Measurements from ENCODE around the gene ZNF648. TPM values are rescaled to one million over a fixed set of nuclear protein-coding genes. Genes with fewer than 3 reads are reported as not detected.

Gene ZNF648
- total RNA-seq, 1 donor from 2014 or later: not detected

DNA sequence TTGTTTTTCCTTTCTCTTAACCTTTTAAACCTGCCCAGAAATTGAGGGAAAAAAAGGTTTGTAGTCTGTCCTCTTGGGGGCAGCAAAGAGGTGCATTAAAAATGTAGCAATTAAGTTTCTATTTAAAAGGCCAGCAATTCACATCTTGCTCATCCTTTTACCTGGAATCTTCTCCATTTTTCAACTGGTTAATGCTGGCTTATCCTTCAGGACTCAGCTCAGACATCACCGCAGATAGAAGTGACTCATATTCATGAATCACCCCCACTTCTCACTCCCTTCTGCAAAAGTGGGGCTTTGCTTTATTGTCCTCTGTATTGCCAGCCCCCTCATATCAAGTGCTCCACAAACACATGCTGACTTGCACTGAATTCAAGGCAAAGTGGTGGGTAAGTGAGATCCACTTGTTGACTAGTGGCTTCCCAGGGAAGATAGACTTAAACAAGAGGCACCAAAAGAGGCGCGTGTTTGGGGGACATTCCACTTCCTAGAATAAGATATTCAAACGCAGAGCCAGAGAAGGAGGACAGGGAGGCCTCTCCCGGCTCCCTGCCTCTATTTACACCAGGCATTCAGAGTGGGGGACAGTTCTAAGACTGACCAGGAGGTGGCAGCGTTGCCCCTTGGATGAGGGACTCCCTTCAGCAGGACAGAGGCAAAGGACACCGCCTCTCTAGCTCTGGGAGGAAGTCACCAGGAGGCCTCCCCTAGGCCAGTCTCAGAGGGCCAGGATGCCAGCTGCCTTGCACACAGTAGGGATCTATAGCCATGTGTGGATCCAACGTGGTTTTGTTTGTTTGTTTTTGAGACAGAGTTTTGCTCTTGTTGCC, 23.2 kb upstream of the ZNF648 start:
- no peaks in the 10 kb centered on the region for H3K9me3 ChIP-seq
- no peak overlapping the region for H3K27ac ChIP-seq
- no peaks in the 10 kb centered on the region for H3K4me1 ChIP-seq
- no peaks in the 10 kb centered on the region for H3K36me3 ChIP-seq
- H3K27me3 ChIP-seq: no peaks in the 10 kb centered on the region
- TF ChIP-seq, protein P1, sequence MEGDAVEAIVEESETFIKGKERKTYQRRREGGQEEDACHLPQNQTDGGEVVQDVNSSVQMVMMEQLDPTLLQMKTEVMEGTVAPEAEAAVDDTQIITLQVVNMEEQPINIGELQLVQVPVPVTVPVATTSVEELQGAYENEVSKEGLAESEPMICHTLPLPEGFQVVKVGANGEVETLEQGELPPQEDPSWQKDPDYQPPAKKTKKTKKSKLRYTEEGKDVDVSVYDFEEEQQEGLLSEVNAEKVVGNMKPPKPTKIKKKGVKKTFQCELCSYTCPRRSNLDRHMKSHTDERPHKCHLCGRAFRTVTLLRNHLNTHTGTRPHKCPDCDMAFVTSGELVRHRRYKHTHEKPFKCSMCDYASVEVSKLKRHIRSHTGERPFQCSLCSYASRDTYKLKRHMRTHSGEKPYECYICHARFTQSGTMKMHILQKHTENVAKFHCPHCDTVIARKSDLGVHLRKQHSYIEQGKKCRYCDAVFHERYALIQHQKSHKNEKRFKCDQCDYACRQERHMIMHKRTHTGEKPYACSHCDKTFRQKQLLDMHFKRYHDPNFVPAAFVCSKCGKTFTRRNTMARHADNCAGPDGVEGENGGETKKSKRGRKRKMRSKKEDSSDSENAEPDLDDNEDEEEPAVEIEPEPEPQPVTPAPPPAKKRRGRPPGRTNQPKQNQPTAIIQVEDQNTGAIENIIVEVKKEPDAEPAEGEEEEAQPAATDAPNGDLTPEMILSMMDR (IDR thresholded peaks at IDR 0.05): peak; percentile 82 to 84 (median 82)
- no peak overlapping the region for H3K4me3 ChIP-seq
- peak; percentile 63 to 93 for DNase-seq (ENCODE audit: low spot score in 2 of 2)
- intact Hi-C loops (cut with DNase I): loop anchor here (1.0 to 10.0 kb wide), 5 partner anchors 58 to 698 kb away; no protein-coding TSS in a partner anchor

DNA sequence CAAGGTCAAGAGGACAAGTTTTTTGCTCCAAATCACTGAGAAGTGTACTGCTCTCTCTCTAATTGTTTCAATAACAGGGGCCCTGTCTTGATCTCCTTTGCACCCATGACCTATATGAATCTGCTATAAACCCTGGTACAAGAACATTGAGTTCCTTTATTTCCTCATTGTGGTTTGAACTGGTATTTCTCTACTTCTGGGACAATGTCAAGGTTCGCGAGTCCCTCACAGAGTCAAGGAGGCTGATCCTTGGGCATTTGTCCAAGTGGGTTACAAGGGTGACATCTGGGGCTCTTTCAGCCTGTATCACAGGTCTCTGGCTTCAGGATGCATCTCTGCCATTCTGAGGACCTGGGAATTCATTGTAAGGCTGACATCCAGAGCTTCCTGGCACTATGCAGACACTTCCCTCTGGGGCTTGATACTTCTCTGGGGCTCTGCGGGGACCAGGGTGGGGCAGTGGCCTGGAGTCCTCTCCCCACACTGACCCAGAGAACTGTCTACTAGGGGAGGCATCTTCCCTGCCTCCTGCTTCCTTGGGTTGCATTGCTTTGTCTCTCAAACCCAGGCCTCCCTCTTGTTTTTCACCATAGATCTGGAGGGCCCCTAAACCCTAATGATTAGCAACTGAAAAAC, 22.5 kb upstream of the ZNF648 start:
- Histone ChIP-seq H3K9me3 (no peaks in the 10 kb centered on the region), H3K4me1 (no peaks in the 10 kb centered on the region), H3K27me3 (no peaks in the 10 kb centered on the region), H3K4me3 (no peak overlapping the region), H3K27ac (no peak overlapping the region), H3K36me3 (no peaks in the 10 kb centered on the region)
- DNase-seq (ENCODE audit: low spot score in 2 of 2): no peak
- intact Hi-C loops (cut with DNase I): loop anchor here (2.0 to 10.0 kb wide), 3 partner anchors 58 to 699 kb away; no protein-coding TSS in a partner anchor
- TF ChIP-seq, protein P1 (IDR thresholded peaks at IDR 0.05): no peak

DNA sequence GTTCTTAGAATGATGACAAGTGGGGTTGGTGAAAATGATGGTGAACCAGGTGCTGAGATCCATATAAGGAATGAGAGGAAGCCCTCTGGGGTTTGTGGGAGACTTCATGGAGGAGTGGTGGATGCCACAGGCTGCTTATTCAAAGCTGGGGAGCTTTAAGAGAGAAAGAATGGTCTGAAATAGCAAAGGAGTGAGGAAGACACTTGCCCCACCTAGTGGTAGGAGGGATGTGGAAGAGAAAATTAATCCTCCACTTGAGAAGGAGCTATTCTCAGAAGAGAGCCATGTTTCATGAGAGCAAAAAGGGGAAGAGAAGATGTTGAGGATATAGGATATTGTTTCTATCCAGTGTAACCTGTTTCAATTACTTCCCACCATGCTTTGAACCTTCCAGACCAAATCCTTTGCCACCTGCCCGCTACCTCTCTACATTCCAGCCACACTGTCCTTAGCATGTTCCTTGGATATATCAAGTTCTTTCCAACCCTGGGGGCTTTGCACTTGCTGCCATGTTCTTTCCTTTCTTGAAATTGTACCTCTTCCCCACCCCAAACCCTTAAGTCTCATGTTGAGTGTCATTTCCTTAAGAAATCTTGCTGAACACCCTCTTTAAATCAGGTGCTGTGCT, 19.6 kb upstream of the ZNF648 start:
- no peak for DNase-seq (ENCODE audit: low spot score in 2 of 2)
- intact Hi-C loops (cut with DNase I): loop anchor here (5.0 to 10.0 kb wide), 2 partner anchors 61 to 606 kb away; no protein-coding TSS in a partner anchor
- Histone ChIP-seq H3K27ac (no peak overlapping the region), H3K4me1 (no peaks in the 10 kb centered on the region), H3K27me3 (no peaks in the 10 kb centered on the region), H3K9me3 (no peaks in the 10 kb centered on the region), H3K4me3 (no peak overlapping the region), H3K36me3 (no peaks in the 10 kb centered on the region)
- TF ChIP-seq, protein P1 (IDR thresholded peaks at IDR 0.05): peak; percentile 26 to 54 (median 39)

DNA sequence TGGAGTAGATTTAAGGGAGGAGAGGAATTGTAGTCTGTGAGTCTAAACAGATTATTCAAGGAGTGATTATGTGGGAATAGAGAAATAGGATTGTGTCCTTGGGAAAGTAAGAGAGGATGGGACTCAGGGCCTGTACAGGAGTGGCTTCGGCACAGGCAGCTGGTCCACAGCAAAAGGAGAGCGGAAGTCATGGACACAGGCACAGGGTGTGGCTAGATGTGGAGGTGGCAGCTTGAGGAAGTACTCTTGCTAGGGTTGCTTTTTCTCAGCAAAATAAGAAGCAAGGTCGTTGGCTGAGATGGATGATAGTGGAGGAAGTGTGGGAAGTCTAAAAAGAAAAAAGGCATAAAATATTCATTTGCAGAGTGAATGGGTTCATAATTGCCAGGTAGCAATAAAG, 18.5 kb upstream of the ZNF648 start:
- H3K4me1 ChIP-seq: no peaks in the 10 kb centered on the region
- no peaks in the 10 kb centered on the region for H3K27me3 ChIP-seq
- intact Hi-C loops (cut with DNase I): loop anchor here (5.0 to 10.0 kb wide), 2 partner anchors 62 to 605 kb away; no protein-coding TSS in a partner anchor
- H3K27ac ChIP-seq: no peak overlapping the region
- DNase-seq (ENCODE audit: low spot score in 2 of 2): no peak
- H3K9me3 ChIP-seq: no peaks in the 10 kb centered on the region
- no peak overlapping the region for H3K4me3 ChIP-seq
- TF ChIP-seq, protein P1 (IDR thresholded peaks at IDR 0.05): no peak
- H3K36me3 ChIP-seq: no peaks in the 10 kb centered on the region

DNA sequence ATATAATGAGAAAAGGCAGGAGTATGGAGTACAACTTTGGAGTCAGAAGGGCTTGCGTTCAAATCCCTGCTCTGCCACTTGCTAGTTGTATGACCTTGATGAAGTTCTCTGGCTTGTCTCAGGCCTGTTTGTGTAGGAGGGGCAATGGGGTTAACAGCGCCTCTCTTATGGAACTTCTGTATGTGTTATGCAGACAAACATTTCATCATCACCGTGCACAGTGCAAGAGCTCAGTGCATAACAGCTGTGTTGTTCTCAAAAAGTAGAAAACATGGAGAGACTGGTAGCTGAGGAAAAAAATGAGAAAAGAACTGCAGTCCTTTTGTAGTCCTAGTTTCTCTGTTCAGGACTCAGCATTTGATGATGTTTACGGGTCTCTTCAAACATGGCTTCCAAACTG, 10.4 kb upstream of the ZNF648 start:
- Histone ChIP-seq H3K36me3 (no peaks in the 10 kb centered on the region), H3K27me3 (no peaks in the 10 kb centered on the region), H3K4me3 (no peak overlapping the region), H3K27ac (no peak overlapping the region), H3K4me1 (no peaks in the 10 kb centered on the region), H3K9me3 (no peaks in the 10 kb centered on the region)
- DNase-seq (ENCODE audit: low spot score in 2 of 2): no peak
- intact Hi-C loops (cut with DNase I): no loop called here
- TF ChIP-seq, protein P1 (IDR thresholded peaks at IDR 0.05): no peak
